H1 (cell line): ENCODE data around the gene DOK3. TPM values are rescaled to one million over a fixed set of nuclear protein-coding genes. Genes with fewer than 3 reads are reported as not detected.

Source experiments
- CTCF ChIA-PET: fragments of 300-600 bp; sonication (Branson Sonifier 250); formaldehyde crosslinking; loops from one replicate; lab custom pipeline; 2021; ENCODE audit not compliant: partially characterized antibody; lab: Charles Lee
- POLR2A ChIA-PET: fragments of 300-600 bp; sonication (Branson Sonifier 250); formaldehyde crosslinking; loops from one replicate; lab custom pipeline; 2021; ENCODE audit warnings: inconsistent platforms; ENCODE audit not compliant: partially characterized antibody; lab: Charles Lee
- DNase-seq, 2 experiments: peaks; one replicate each; pipeline versions ENCODE4 v3.0.0 to v3.0.0-alpha.2; 2010 to 2022; ENCODE audit warnings: low spot score in 2 of 2, low read depth in 1 of 2, mixed read lengths in 1 of 2
- FAIRE-seq: peaks from 2 replicates; lab custom pipeline; 2011; peaks lifted over from hg19 to GRCh38; lab: Jason Lieb, UNC
- H2AFZ ChIP-seq: 2 replicates; pipeline ENCODE4 v1.8.1; 2012; ENCODE audit warnings: low read length, inconsistent platforms
- H2AK5ac ChIP-seq: 2 replicates; pipeline ENCODE4 v1.6.1; 2013; ENCODE audit warnings: low read depth, low read length
- H2BK120ac ChIP-seq: replicated peaks from 2 replicates; pipeline ENCODE3; 2013; ENCODE audit warnings: low read depth, low read length, inconsistent platforms
- H2BK12ac ChIP-seq: 2 replicates; pipeline ENCODE4 v1.6.1; 2013; ENCODE audit warnings: low read depth, low read length
- H2BK15ac ChIP-seq: 2 replicates; pipeline ENCODE4 v1.6.1; 2013; ENCODE audit warnings: low read length
- H2BK20ac ChIP-seq: 2 replicates; pipeline ENCODE4 v1.6.1; 2013; ENCODE audit warnings: low read length
- H2BK5ac ChIP-seq: 2 replicates; pipeline ENCODE4 v1.6.1; 2013; ENCODE audit warnings: low read depth, low read length
- H3K14ac ChIP-seq: 2 replicates; pipeline ENCODE4 v1.6.1; 2013; ENCODE audit warnings: inconsistent platforms; ENCODE audit not compliant: insufficient read length
- H3K18ac ChIP-seq: 2 replicates; pipeline ENCODE4 v1.6.1; 2013; ENCODE audit warnings: low read length; ENCODE audit errors: extremely low read depth
- H3K23ac ChIP-seq: 2 replicates; pipeline ENCODE4 v1.6.1; 2013; ENCODE audit warnings: inconsistent platforms; ENCODE audit not compliant: insufficient read length
- H3K23me2 ChIP-seq: 2 replicates; pipeline ENCODE4 v1.6.1; 2013; ENCODE audit warnings: low read depth, low read length
- H3K27ac ChIP-seq: 2 replicates; pipeline ENCODE4 v1.6.1; 2011; ENCODE audit warnings: low read depth, low read length, inconsistent platforms
- H3K27me3 ChIP-seq, 4 experiments: replicated peaks in 1 of 4; 1 replicate in 1 of 4; 2 replicates in 3 of 4; pipeline versions ENCODE4 v1.6.1 to v1.8.1; 2011 to 2013; ENCODE audit warnings: low read length in 3 of 4, mild to moderate bottlenecking in 3 of 4, inconsistent platforms in 2 of 4, mixed read lengths in 2 of 4, moderate library complexity in 1 of 4; ENCODE audit not compliant: control insufficient read depth in 3 of 4, insufficient read depth in 3 of 4; ENCODE audit errors: extremely low read depth in 1 of 4
- H3K36me3 ChIP-seq, 4 experiments: 2 replicates each; pipeline versions ENCODE4 v1.6.1 to v1.8.1; 2011 to 2013; ENCODE audit warnings: mild to moderate bottlenecking in 4 of 4, low read length in 3 of 4, moderate library complexity in 2 of 4, control low read depth in 1 of 4, inconsistent platforms in 1 of 4; ENCODE audit not compliant: insufficient read depth in 4 of 4, control insufficient read depth in 2 of 4
- H3K4ac ChIP-seq: replicated peaks from 2 replicates; pipeline ENCODE3; 2013; ENCODE audit warnings: low read length, low read depth, mixed read lengths, inconsistent platforms; ENCODE audit not compliant: insufficient read length
- H3K4me1 ChIP-seq, 4 experiments: replicated peaks in 1 of 4; 1 replicate in 1 of 4; 2 replicates in 3 of 4; pipeline versions ENCODE4 v1.6.1 to v1.8.1; 2011 to 2013; ENCODE audit warnings: low read length in 3 of 4, inconsistent platforms in 2 of 4, mixed read lengths in 1 of 4; ENCODE audit not compliant: insufficient read depth in 4 of 4, control insufficient read depth in 3 of 4
- H3K4me2 ChIP-seq, 2 experiments: 2 replicates each; pipeline versions ENCODE4 v1.6.1 to v1.8.1; 2011 to 2013; ENCODE audit warnings: low read depth in 2 of 2, low read length in 2 of 2, control low read depth in 1 of 2, inconsistent platforms in 1 of 2, mild to moderate bottlenecking in 1 of 2; ENCODE audit not compliant: insufficient read depth in 1 of 2
- H3K4me3 ChIP-seq, 4 experiments: fragments of 200-600, 300-600 bp in 1 of 4; sonication (generic), shearing (Covaris generic), sonication (Bioruptor Twin) in 1 of 4; 2 replicates each; pipeline versions ENCODE4 v1.5.1 to v1.8.1; 2011 to 2016; ENCODE audit warnings: low read length in 4 of 4, low read depth in 3 of 4, control low read depth in 2 of 4, inconsistent platforms in 2 of 4, mild to moderate bottlenecking in 2 of 4, mixed read lengths in 1 of 4, moderate library complexity in 1 of 4; ENCODE audit not compliant: insufficient read depth in 2 of 4; ENCODE audit errors: extremely low read depth in 1 of 4
- H3K56ac ChIP-seq: replicated peaks from 2 replicates; pipeline ENCODE3; 2013; ENCODE audit warnings: low read depth, mild to moderate bottlenecking, mixed read lengths, low read length, inconsistent platforms; ENCODE audit not compliant: insufficient read length
- H3K79me1 ChIP-seq: 2 replicates; pipeline ENCODE4 v1.6.1; 2013; ENCODE audit warnings: low read depth, low read length, control low read depth
- H3K79me2 ChIP-seq, 2 experiments: 2 replicates each; pipeline versions ENCODE4 v1.6.1 to v1.8.1; 2012 to 2013; ENCODE audit warnings: low read length in 2 of 2, mild to moderate bottlenecking in 2 of 2, inconsistent platforms in 1 of 2; ENCODE audit not compliant: insufficient read depth in 2 of 2, control insufficient read depth in 1 of 2
- H3K9ac ChIP-seq, 4 experiments: replicated peaks in 1 of 4; 1 replicate in 1 of 4; 2 replicates in 3 of 4; pipeline versions ENCODE4 v1.6.1 to v1.8.1; 2011 to 2013; ENCODE audit warnings: low read depth in 3 of 4, low read length in 3 of 4, control low read depth in 2 of 4, mild to moderate bottlenecking in 2 of 4, moderate library complexity in 2 of 4, inconsistent platforms in 1 of 4; ENCODE audit errors: extremely low read depth in 1 of 4
- H3K9me3 ChIP-seq, 2 experiments: 2 replicates each; pipeline versions ENCODE4 v1.6.1 to v1.8.1; 2012 to 2013; ENCODE audit warnings: mild to moderate bottlenecking in 2 of 2, moderate library complexity in 2 of 2, control low read depth in 1 of 2, inconsistent platforms in 1 of 2, low read depth in 1 of 2, low read length in 1 of 2, mixed read lengths in 1 of 2; ENCODE audit not compliant: insufficient read depth in 2 of 2
- H4K20me1 ChIP-seq, 2 experiments: replicated peaks in 1 of 2; 2 replicates each; pipeline versions ENCODE3 to v1.8.1; 2011 to 2013; ENCODE audit warnings: inconsistent platforms in 2 of 2, low read length in 2 of 2, mild to moderate bottlenecking in 1 of 2; ENCODE audit not compliant: insufficient read depth in 2 of 2, control insufficient read depth in 1 of 2
- H4K5ac ChIP-seq: 2 replicates; pipeline ENCODE4 v1.6.1; 2013; ENCODE audit warnings: low read length, low read depth, mixed read lengths, inconsistent platforms; ENCODE audit not compliant: insufficient read length
- H4K8ac ChIP-seq: 2 replicates; pipeline ENCODE4 v1.8.0; 2013; ENCODE audit warnings: mild to moderate bottlenecking, moderate library complexity, low read length, inconsistent platforms; ENCODE audit not compliant: insufficient read depth; ENCODE audit errors: extremely low read depth
- H4K91ac ChIP-seq: replicated peaks from 2 replicates; pipeline ENCODE3; 2013; ENCODE audit warnings: low read length, mixed read lengths, inconsistent platforms; ENCODE audit not compliant: insufficient read length
- EP300 ChIP-seq, 2 experiments: IDR thresholded peaks; 1 replicate in 1 of 2; 2 replicates in 1 of 2; pipeline ENCODE4 v1.6.1; 2011 to 2012; ENCODE audit warnings: low read depth in 2 of 2, low read length in 2 of 2, mild to moderate bottlenecking in 2 of 2, borderline replicate concordance in 1 of 2, inconsistent platforms in 1 of 2, moderate library complexity in 1 of 2
- GABPA ChIP-seq: IDR thresholded peaks from 2 replicates; pipeline ENCODE4 v1.6.1; 2011; ENCODE audit warnings: mild to moderate bottlenecking, low read length, moderate library complexity, borderline replicate concordance; ENCODE audit not compliant: insufficient read depth
- KDM5A ChIP-seq: fragments of 200-600 bp; IDR thresholded peaks from 2 replicates; pipeline ENCODE4 v1.7.1; 2012; ENCODE audit warnings: mild to moderate bottlenecking, low read length, inconsistent platforms, mixed read lengths
- PHF8 ChIP-seq: fragments of 200-600 bp; sonication (generic); conservative IDR thresholded peaks from 2 replicates; pipeline ENCODE4 v1.7.1; 2012; ENCODE audit warnings: low read depth, mild to moderate bottlenecking, inconsistent platforms, low read length, moderate library complexity
- RBBP5 ChIP-seq: IDR thresholded peaks from 2 replicates; pipeline ENCODE4 v1.7.1; 2012; ENCODE audit warnings: low read depth, mild to moderate bottlenecking, inconsistent platforms, low read length, moderate library complexity, borderline replicate concordance
- SIRT6 ChIP-seq: IDR thresholded peaks from one replicate; pipeline ENCODE4 v1.7.1; 2012; ENCODE audit warnings: low read length, inconsistent platforms
- SP1 ChIP-seq: IDR thresholded peaks from 2 replicates; pipeline ENCODE4 v1.6.1; 2011; ENCODE audit warnings: low read depth, low read length
- SP4 ChIP-seq: IDR thresholded peaks from 2 replicates; pipeline ENCODE4 v1.6.1; 2012; ENCODE audit warnings: low read length, inconsistent platforms
- SRF ChIP-seq: IDR thresholded peaks from 2 replicates; pipeline ENCODE4 v1.6.1; 2011; ENCODE audit warnings: mild to moderate bottlenecking, low read depth, low read length, moderate library complexity
- SUZ12 ChIP-seq: fragments of 200-600 bp; sonication (generic); IDR thresholded peaks from 2 replicates; pipeline ENCODE4 v1.6.1; 2012; ENCODE audit warnings: mild to moderate bottlenecking, inconsistent platforms, low read length, moderate library complexity, mixed read lengths
- TAF1 ChIP-seq: IDR thresholded peaks from 2 replicates; pipeline ENCODE4 v1.6.1; 2011; ENCODE audit warnings: mild to moderate bottlenecking, low read depth, low read length
- TEAD4 ChIP-seq: IDR thresholded peaks from 2 replicates; pipeline ENCODE4 v1.6.1; 2012; ENCODE audit warnings: low read depth, low read length, inconsistent platforms, mixed read lengths
- WGBS, 2 experiments: shearing (Covaris generic) in 1 of 2; methylation state at CpG; one replicate each; pipeline versions ENCODE4 v1.1.6 to v1.1.7; 2013 to 2015; ENCODE audit warnings: low lambda C conversion rate in 2 of 2, mixed read lengths in 2 of 2, inconsistent platforms in 1 of 2, low coverage in 1 of 2, missing lambda C conversion rate in 1 of 2; ENCODE audit not compliant: insufficient replicate concordance in 2 of 2, insufficient coverage in 1 of 2, insufficient read length in 1 of 2; ENCODE audit errors: extremely low coverage in 1 of 2, missing lambda C conversion rate in 1 of 2; 5-methylcytosine and 5-hydroxymethylcytosine counted together
- polyA plus RNA-seq, 7 experiments: library from polyadenylated mRNA; depleted of rRNA in 3 of 7; stranded (reverse) in 5 of 7; unstranded in 2 of 7; fragments of >200 nt in 5 of 7; fragments of 200-250 nt in 2 of 7; gene quantifications; 1 replicate in 5 of 7; 2 replicates in 1 of 7; 4 replicates in 1 of 7; pipeline versions ENCODE4 v1.2.1 to v1.2.3, GENCODE V29; 2011 to 2013; ENCODE audit warnings: missing spikeins in 2 of 7, mixed read lengths in 2 of 7
- total RNA-seq: library from RNA; stranded (reverse); fragmentation: NEBNext Ultra II Directional; extraction: Animal tissue kit (Norgen Biotek cat#: 25700); gene quantifications from 2 replicates; pipeline ENCODE4 v1.2.1, GENCODE V29; 2021

The DOK3 gene
- total and polyA plus RNA-seq, 2 of the 8 experiments (the other 6 are each of a cell fraction or from before 2014, with no cell fraction given) = 4.2 to 6.4 TPM

- no peak overlapping the region for H3K9ac ChIP-seq
- H3K23me2 ChIP-seq = no peaks in the 10 kb centered on the region
- H2BK15ac ChIP-seq = no peak overlapping the region
- H3K56ac ChIP-seq = no peak overlapping the region
- H3K14ac ChIP-seq = no peak overlapping the region
- H3K27ac ChIP-seq = no peak overlapping the region
- no peak overlapping the region for H2AK5ac ChIP-seq
- no peak overlapping the region for H2BK12ac ChIP-seq
- no peak overlapping the region for H2BK5ac ChIP-seq
- H3K4me3 ChIP-seq = no peak overlapping the region
- H3K9me3 ChIP-seq = no peaks in the 10 kb centered on the region
- no peak overlapping the region for H3K18ac ChIP-seq
- H2BK20ac ChIP-seq = no peak overlapping the region
- H3K36me3 ChIP-seq = peaks cover 5 to 34% (median 22%) of the 10 kb centered on the region in 4 experiments; a peak in 7 of 8 replicates
- DNase-seq = no peak
- ChIA-PET POLR2A (interaction anchor here (1.4 kb wide), 1 partner anchor 15 kb away, joined by 4 read pairs; no protein-coding TSS in a partner anchor), CTCF (interaction anchor here (0.6 kb wide), 1 partner anchor 450 kb away, joined by 3 read pairs; no protein-coding TSS in a partner anchor)
- no peak for FAIRE-seq
- H3K23ac ChIP-seq = no peak overlapping the region
- H2AFZ ChIP-seq = no peak overlapping the region
- 90% methylated on average over 3 of the region's 3 CpGs; no CpG with 5 or more reads in 1 of the 2 experiments for WGBS, 2 experiments
- no peak overlapping the region for H4K91ac ChIP-seq
- peaks cover 0 to 51% of the 10 kb centered on the region in 2 experiments; a peak in 3 of 4 replicates for H3K79me2 ChIP-seq
- no peak overlapping the region for H3K4ac ChIP-seq
- H4K20me1 ChIP-seq = peaks cover 3 to 18% of the 10 kb centered on the region in 2 experiments
- H2BK120ac ChIP-seq = no peak overlapping the region
- no peak overlapping the region for H4K5ac ChIP-seq
- no peak overlapping the region for H4K8ac ChIP-seq
- H3K4me1 ChIP-seq = 0 out of 7 replicates have a peak, but pooled peaks cover 0 to 3% (median 0%) of the 10 kb centered on the region in 4 experiments
- no peak overlapping the region for H3K4me2 ChIP-seq
- peaks cover 14% of the 10 kb centered on the region for H3K79me1 ChIP-seq
- no peaks in the 10 kb centered on the region for H3K27me3 ChIP-seq
- TF ChIP-seq KDM5A = no peak
- TF ChIP-seq GABPA = no peak
- TF ChIP-seq TAF1 = no peak
- TF ChIP-seq EP300 (IDR thresholded peaks at IDR 0.05; ENCODE audit: borderline replicate concordance in 1 of 2, low read depth in 2 of 2, low read length in 2 of 2) = no peak
- TF ChIP-seq SP4 = no peak
- no peak for TF ChIP-seq SIRT6
- no peak for TF ChIP-seq SUZ12
- no peak for TF ChIP-seq SRF
- TF ChIP-seq PHF8 = no peak
- TF ChIP-seq SP1 = no peak
- no peak for TF ChIP-seq TEAD4
- TF ChIP-seq RBBP5 = no peak
These were observed 30.8 kb upstream of the DOK3 start for GRCh38 chr5:177540438-177540837.
